HG03565 (cell line): ENCODE measurements around the gene GNA15.
"Not testable (repeated sequence)": the region's sequence is repeated elsewhere in the genome, so short reads cannot be mapped to it uniquely, and the experiment has no call there.

Source experiments
- ATAC-seq: cut with Tn5 transposase; IDR thresholded peaks from one replicate; pipeline ENCODE4 v1.9.1; 2021; ENCODE audit warnings: mild to moderate bottlenecking, moderate library complexity; ENCODE audit not compliant: unreplicated experiment

GNA15 gene

GRCh38 chr19:3135961-3136683, at the start of gene GNA15:
Gene GNA15 (plus strand): TSS chr19:3136033. CDS start chr19:3136451, 418 bp downstream.
- ATAC-seq, result no peak

GRCh38 chr19:3087769-3088168, 48.1 kb upstream of the GNA15 start:
- no peak for ATAC-seq

GRCh38 chr19:3089299-3089855, 46.5 kb upstream of the GNA15 start:
- not testable (repeated sequence) for ATAC-seq

GRCh38 chr19:3094601-3095440, 41.0 kb upstream of the GNA15 start:
- no peak for ATAC-seq

GRCh38 chr19:3095441-3096191, 40.2 kb upstream of the GNA15 start:
- no peak for ATAC-seq

- no peak for ATAC-seq
Measured at GRCh38 chr19:3096267-3096901, 39.4 kb upstream of the GNA15 start.

GRCh38 chr19:3096902-3097326, 38.9 kb upstream of the GNA15 start:
- ATAC-seq, result no peak

- no peak for ATAC-seq
Measured at GRCh38 chr19:3097442-3097871, 38.4 kb upstream of the GNA15 start.

- no peak for ATAC-seq
Measured at GRCh38 chr19:3098141-3098514, 37.7 kb upstream of the GNA15 start.

GRCh38 chr19:3098515-3099346, 37.1 kb upstream of the GNA15 start:
- ATAC-seq, result no peak

GRCh38 chr19:3099347-3100145, 36.3 kb upstream of the GNA15 start:
- ATAC-seq, result no peak

- ATAC-seq, result no peak
Measured at GRCh38 chr19:3100331-3100730, 35.5 kb upstream of the GNA15 start.

GRCh38 chr19:3100747-3101730, 34.8 kb upstream of the GNA15 start:
- ATAC-seq, result no peak

- ATAC-seq, result no peak
Measured at GRCh38 chr19:3102239-3103140, 33.3 kb upstream of the GNA15 start.

- no peak for ATAC-seq
Measured at GRCh38 chr19:3104708-3104983, 31.2 kb upstream of the GNA15 start.

- no peak for ATAC-seq
Measured at GRCh38 chr19:3105641-3106508, 30.0 kb upstream of the GNA15 start.
